ENCODE measurements around the gene HSPA6.
"Not testable (repeated sequence)": the region's sequence is repeated elsewhere in the genome, so short reads cannot be mapped to it uniquely, and the experiment has no call there.

The HSPA6 gene

DNA sequence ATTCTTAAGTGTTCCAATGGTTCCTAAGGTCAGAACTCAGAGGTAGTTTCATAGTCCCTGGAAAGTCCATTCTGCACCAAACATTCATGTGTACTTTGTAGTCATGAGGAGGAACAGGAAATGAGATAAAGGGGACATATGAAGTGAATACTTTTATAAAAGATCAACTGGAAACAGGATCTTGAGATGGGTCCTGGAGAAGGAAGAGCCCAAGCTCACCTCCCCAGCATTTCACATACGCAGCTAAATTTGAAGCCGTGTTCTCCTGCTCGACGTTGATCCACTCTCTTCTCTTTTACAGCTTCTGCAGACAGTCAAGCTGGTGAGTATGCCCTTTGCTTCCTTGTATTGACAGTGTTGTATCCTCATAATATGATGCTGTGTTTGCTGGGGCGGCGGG lies 18.7 kb upstream of the HSPA6 start:
- DNase-seq: no peak

DNA sequence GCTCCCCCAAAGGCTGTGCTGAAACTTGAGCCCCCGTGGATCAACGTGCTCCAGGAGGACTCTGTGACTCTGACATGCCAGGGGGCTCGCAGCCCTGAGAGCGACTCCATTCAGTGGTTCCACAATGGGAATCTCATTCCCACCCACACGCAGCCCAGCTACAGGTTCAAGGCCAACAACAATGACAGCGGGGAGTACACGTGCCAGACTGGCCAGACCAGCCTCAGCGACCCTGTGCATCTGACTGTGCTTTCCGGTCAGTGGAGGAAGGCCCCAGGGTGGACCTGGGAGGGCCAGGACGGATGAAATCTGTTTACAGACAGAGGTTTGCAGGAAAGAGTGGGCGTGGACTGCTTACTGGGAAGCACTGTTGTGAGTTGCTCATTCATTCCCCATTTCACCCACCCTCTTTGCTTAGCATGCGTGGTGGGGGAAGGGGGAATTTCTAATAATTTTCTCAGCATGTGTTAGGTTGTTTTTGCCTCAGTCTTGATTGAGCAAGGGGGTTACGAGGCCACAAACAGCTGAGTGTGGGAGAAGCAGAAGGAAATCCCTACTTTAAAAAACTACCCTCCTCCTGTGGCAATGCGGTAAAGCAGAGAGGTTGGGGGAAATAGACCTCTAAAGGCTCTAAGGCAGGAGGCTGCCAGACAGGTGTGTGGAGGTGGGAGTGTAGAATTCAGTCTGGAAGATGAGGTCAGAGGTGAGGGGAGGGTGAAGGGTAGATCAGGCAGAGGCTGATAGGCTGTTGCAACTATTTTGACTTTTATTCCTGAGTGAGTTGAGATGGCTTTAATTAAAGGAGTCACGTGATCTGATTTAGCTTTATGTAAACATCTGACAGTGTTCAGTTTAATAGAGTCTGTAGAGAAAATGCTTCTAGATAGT lies 17.8 kb upstream of the HSPA6 start:
- DNase-seq: no peak

DNA sequence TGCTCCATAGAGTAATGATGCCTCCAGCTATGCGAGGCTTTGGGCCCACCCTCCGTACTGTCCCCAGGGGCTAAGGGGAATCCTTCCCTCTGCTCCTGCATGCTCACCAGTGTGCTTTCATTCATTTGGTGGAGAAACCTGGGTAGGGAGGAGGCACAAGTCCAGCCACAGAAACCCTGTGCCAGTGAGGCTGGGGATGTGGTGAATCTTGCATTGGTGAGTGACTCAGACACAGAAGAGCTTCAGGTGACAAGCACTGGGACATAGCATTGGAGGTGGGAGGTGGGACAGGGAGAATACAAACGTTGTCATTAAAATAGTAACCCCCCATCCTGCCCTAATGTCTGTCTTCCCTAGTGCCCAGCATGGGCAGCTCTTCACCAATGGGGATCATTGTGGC lies 13.9 kb upstream of the HSPA6 start:
- no peak for DNase-seq

DNA sequence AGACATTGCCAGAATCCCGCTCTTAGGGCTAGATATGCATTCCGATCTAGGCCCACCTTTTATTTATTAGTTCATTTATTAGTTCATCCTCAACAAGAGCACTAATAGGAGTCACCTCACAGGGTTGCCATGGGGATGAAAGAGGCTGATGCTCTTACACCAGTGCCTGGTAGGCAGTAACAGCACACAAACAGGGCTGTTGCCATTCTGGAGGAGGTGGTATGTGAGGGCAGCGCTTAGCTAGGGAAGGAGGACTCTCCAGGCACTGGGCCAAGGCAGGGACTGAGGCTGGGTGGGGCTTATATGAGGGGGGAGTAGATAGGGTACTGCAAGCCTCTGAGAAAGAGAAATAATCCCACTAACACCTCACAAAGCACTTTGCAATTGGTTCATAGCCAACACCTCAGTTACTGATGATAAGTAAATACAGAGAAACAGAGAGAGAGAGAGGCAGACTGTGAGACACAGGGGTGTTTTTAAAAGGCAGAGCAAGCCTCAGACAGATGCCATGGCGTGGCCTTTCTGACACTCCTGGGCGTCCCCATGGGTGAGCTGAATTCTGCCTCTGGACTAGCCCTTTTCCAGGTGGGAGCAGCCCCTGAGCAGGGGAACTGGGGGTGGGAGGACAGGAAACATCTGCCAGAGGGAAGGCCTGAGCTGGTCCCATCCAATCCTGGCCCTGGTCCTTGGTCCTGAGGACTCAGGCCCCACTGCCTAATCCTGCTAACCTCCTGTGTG lies 13.2 kb upstream of the HSPA6 start:
- DNase-seq: no peak

DNA sequence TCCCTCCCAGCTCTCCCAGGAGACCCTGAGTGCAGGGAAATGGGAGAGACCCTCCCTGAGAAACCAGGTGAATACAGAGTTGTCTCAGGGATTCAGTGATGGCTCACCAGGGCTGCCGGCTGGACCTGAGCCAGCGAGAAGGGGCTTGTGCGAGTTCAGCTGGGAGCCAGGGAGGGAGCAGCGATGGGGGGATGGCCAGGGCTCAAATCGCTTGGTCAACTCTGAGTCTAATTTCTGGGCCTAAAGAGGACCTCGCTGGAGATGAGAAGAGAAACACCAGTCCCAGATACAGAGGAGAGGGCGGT lies 12.6 kb upstream of the HSPA6 start:
- no peak for DNase-seq

DNA sequence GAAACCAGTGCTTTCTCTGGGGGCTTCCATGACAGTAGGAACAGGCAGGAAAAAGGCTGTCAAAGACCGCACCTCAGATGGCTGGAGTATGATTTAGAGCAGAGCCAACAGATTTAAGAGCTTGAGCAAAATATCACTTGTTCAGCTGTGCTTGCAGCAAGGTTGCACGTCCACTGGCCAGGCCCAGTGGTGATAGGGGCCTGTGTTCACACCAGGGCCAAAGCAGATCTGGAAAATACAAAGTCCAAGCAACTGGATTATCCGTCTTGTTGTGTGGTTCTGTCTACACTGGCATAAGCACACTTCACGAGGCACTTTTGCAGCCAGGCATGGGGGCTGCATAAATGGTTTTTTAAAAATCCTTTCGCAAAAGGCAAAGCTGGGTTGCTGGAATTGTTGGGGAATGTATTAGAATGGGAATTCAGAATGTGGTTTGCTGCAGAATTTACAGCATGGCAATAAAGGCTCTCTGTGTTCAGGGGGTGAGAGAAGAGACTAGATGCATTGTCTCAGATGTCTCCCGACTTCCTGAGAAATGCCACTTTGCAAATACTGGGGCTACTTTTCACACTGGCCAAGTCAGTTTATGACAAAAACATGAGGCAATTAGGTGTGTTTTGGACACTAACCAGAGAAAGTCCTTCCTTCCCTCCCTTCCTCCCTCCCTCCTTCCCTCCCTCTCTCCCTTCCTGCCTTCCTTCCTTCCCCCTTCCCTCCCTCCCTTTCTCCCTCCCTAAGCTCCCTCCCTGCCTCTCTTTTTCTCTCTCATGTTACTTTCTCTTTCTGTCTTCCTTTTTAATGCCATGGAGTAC lies 11.5 kb upstream of the HSPA6 start:
- not testable (repeated sequence) for DNase-seq

DNA sequence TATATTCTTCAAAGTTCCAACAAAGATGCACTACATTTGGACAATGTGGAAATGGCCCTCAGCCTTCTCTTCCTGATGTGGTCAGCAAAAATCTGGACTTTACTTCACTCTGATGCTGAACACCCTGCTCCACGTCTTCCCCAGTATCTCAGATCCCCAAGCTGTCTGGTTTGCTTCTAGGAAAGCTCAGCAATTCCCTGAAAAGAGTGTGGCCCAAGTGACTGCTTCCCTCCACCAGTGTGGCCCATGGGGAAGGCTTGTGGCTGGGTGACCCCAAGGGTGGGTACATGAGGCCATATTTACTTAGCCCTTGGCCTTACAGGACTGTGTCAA lies 10.9 kb upstream of the HSPA6 start:
- DNase-seq: not testable (repeated sequence)

DNA sequence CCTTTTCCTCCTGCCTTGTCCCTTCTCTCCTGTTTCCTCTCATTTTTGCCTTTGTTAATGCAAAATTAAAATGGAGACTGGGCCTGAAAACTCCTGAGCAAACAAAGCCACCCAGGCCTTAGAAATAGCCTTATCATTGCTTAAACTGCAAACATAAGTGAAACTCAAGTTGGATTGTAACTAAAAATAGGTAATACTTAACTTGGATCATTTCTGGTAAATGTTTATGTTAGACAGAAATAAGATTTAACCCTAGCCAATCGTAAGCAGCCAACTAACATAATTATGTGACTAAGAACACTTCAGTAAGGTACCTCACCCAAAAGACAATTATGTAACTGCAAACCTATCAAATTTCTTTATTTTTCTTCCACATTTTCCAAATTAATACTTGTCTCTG lies 10.4 kb upstream of the HSPA6 start:
- DNase-seq: not testable (repeated sequence)

DNA sequence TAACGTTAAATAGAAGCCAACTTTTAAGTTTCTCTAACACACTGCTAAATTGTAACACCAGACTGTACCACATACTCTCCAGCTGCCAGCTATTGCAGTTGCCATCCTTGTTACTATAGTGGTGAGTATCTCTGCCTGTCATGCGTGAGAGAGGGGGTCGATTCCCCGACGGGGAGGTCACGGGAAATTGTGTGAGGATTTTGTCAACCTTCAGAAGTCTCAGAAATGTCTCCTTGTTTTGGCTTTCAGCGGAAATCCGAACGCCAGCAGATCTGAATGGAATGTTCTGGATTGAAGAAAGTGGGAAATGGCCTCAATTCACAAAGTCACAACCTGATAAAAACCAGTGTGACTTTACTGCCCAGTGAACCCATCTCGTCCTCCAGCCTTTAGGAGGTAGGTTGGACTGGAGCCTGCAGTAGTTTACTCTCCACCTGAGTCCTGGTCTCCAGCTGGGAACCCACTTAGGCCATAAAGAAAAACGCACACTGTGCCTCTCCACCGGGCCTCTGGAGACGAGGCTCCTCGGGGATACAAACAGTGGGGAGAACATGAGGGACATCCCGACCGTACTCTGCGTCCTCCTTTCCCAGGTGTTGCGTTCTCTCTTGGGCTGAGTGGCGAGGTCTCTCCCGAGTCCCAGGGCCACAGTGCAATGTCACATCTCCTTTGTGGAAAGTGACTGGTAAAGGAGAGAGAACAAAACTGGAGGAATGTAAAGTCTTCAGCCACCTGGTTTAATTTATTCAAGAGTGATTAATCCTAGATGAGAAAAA lies 1.1 kb upstream of the HSPA6 start:
- DNase-seq: not testable (repeated sequence)

DNA sequence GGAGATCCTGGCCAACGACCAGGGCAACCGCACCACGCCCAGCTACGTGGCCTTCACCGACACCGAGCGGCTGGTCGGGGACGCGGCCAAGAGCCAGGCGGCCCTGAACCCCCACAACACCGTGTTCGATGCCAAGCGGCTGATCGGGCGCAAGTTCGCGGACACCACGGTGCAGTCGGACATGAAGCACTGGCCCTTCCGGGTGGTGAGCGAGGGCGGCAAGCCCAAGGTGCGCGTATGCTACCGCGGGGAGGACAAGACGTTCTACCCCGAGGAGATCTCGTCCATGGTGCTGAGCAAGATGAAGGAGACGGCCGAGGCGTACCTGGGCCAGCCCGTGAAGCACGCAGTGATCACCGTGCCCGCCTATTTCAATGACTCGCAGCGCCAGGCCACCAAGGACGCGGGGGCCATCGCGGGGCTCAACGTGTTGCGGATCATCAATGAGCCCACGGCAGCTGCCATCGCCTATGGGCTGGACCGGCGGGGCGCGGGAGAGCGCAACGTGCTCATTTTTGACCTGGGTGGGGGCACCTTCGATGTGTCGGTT lies 477 bp downstream of the HSPA6 start:
- DNase-seq: not testable (repeated sequence)

DNA sequence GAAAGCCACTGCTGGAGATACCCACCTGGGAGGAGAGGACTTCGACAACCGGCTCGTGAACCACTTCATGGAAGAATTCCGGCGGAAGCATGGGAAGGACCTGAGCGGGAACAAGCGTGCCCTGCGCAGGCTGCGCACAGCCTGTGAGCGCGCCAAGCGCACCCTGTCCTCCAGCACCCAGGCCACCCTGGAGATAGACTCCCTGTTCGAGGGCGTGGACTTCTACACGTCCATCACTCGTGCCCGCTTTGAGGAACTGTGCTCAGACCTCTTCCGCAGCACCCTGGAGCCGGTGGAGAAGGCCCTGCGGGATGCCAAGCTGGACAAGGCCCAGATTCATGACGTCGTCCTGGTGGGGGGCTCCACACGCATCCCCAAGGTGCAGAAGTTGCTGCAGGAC lies 981 bp downstream of the HSPA6 start:
- DNase-seq: not testable (repeated sequence)

DNA sequence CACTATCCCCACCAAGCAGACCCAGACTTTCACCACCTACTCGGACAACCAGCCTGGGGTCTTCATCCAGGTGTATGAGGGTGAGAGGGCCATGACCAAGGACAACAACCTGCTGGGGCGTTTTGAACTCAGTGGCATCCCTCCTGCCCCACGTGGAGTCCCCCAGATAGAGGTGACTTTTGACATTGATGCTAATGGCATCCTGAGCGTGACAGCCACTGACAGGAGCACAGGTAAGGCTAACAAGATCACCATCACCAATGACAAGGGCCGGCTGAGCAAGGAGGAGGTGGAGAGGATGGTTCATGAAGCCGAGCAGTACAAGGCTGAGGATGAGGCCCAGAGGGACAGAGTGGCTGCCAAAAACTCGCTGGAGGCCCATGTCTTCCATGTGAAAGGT lies 1.6 kb downstream of the HSPA6 start:
- not testable (repeated sequence) for DNase-seq

DNA sequence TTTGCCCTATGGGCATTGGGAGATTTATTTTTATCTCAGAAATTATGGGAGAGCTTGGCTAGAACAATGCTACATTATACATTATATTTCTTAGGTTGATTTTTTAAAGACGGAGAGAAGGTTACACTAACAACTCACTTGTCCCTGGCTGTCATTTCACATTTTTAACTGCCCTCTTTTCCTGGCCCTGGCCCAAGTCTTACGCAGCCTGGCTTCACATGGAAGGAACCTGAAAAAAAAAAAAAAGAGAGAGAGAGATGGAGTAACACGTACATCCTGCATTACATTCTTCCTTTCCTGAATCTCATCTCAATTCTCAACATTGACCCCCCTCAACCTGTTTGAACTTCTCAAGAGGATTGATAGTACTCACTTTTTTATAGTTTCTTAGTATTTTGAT lies 4.2 kb downstream of the HSPA6 start:
- not testable (repeated sequence) for DNase-seq

DNA sequence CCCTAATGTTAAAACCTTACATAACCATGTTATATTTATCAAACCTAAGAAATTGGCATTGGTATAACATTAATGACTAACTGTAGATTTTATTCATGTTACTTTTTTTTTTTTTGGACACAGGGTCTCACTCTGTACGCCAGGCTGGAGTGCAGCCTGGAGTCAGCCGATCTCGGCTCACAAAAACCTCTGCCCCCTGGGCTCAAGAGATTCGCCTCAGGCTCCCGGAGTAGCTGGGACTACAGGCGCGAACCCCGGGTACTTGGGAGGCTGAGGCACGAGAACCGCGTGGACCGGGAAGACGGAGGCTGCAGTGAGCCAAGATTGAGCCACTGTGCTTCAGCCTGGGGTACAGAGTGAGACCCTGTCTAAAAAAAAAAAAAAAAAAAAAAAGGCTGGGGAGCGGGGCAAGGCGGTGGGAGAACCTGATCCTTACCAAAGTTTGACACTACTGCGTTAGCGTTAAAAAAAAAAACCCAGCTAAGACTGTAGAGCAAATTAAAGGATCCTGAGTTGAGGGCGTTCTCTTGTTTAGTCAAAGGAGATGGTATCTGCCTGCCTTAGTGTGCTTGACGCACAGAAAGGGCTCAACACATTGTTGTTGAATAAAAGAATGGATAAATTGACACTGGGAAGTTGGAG lies 5.2 kb downstream of the HSPA6 start:
- DNase-seq: not testable (repeated sequence)

DNA sequence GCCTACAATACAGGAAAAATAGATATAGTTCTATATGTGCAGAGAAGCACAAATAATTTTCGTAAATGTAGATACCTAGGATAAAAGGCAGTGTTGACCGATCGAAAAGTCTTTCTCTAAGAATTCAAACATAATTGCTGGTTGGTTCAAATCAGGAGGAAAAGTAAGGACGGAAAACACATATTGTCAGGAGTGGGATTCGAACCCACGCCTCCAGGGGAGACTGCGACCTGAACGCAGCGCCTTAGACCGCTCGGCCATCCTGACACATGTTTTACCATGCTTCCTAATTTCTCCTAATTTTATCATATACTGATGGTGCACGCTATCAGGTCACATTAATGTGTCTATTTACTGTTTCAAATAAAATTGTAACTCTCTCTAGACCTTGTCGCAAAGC lies 5.8 kb downstream of the HSPA6 start:
- DNase-seq: peak; percentile 49

DNA sequence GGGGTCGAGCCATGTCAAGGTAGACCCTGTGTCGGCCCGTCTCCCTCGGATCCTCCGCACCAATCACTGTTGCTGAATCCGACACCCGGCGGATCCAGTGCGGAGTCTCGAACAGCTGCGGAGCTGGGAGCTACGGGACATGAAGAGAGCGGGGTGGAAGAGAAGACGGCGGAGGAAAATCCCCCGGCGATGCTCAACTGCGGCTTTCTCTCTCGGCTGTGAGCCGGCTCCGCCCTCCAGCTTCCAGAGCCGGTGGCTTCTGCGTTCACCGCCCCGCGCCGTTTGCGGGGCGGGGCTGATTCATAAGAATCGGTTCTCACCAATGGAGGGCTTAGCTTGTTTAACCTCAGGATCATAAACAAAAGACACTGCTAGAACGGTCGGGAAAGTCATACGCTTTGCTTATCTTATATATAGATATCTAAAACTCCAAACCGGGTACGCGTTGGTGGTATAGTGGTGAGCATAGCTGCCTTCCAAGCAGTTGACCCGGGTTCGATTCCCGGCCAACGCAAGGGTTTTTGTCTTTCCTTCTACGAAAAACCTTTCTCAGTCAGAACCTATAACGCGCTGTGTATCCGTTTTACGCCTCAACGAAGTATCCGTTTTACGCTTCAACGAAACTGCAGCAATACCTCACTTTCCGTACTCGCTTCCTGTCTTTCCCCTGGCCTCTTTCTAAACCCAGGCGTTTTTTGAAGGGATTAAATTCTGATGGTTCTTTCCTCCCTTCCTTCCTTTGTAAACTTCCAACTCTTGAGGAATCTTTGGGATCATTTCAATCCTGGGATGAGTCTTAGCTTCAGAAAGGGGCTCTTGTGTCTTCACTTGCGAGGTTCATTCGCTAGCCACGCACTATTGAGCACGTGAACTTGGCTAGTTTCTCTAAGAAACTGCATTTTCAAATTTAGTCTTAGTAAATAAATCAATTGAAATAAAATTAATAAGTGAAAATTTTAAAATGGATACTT lies 6.6 kb downstream of the HSPA6 start:
- DNase-seq: peak; percentile 86

DNA sequence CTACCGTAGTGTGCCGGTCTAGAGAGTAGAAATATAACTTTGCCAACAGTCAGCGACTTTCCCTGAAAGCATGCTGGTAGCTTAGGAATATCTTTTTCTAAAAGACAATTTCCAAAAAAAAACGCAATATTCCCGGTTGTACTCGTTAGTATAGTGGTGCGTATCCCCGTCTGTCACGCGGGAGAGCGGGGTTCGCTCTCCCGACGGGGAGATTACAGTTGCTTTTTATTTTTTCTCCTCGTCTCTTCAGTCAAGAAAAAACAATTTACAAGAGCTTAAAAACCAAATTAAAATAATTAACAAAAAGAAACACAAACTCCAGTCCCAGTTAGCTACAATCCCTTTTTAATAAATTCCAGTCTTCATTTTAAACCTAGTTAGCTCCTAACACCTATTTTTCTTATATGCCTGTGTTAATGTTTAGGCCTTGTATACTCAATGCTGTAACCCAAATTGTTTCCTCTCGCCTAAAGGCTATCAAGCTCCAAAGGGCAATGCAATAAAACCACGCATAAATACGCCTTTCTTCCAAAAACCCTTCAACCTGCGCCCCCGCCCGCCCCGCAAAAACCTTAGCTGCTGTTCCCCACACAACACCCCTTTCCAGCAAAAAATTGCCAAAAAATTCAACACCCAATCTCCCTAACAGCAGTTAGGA lies 7.8 kb downstream of the HSPA6 start:
- DNase-seq: no peak

DNA sequence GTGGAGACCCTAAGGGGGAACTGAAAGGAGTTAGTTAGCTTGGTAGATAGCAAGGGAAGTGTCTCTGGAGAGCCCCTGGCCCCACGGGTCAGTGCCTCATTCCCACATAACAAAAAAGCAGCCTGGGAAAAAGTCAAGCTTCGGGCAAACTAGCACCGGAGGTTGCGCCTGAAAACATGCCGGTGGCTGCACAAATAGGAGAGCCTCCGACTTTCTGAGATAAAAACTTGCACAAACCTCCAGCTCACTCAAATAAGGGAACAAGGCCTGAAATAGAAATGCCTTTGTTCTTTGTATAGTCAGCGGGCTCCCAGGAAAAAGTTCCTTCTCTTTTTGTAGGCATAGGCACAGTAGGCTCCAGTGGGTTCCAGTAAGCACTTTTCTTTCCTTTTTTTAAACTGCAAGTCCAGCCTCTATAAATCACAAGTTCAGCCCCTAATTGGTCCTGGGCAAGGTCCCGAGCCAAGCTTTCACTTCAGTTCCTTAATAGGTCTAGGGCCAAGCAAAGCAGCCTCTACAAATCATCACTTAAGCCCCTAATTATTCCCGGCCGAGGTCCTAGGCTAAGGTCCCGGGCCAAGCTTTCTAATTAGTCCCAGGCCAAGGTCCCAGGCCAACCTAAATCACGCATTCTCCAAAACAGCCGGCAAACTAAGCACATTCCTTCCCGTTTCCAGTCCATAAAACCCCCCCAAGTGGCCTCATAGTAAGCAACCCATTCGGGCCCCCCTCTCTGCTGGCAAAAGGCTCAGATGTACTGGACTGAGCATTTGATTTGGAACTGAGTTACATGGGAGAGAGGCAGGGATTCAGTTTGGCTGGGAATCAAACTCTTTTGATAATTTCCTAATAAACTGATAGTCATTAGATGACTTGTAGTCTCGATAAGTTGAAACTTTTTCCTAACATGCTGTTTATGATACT lies 8.6 kb downstream of the HSPA6 start:
- DNase-seq: not testable (repeated sequence)
